ENCODE data around the gene PCDHGA11. TPM values are rescaled to one million over a fixed set of nuclear protein-coding genes. Genes with fewer than 3 reads are reported as not detected.

The PCDHGA11 gene
- 0.14 and 0.32 TPM in 2 replicates for total RNA-seq (2011; cell fraction: chromatin; rRNA removed; ENCODE audit: low replicate concordance)
- total RNA-seq (2011; cell fraction: nucleolus; rRNA removed), result 0.33 TPM in 1 of 2 replicates, not detected in the other
- 0.15 and 0.23 TPM in 2 replicates for total RNA-seq (2011; cell fraction: nucleoplasm; rRNA removed)
- total RNA-seq (2014; rRNA removed) (0.04 and 0.05 TPM in 2 replicates), total RNA-seq (2014; rRNA removed; fragmentation: Illumina TruSeq; extraction: Trizol) (0.04 and 0.06 TPM in 2 replicates), total RNA-seq (2015; rRNA removed; fragmentation: Illumina TruSeq; extraction: Trizol) (0.07 and 0.08 TPM in 2 replicates), total RNA-seq (2021) (0.04 TPM in 1 of 2 replicates, not detected in the other), polyA plus RNA-seq (2011; rRNA removed) (0.01 TPM in 1 of 2 replicates, not detected in the other), polyA plus RNA-seq (2014; fragmentation: Illumina TruSeq; extraction: Trizol) (0.04 TPM in 1 of 2 replicates, not detected in the other), polyA plus RNA-seq (2014; fragmentation: Nextera tagmentation; extraction: Ambion mirVana) (not detected), polyA plus RNA-seq (2014; rRNA removed) (not detected in 2 replicates), polyA minus RNA-seq (2011; rRNA and poly(A)+ RNA removed) (0.12 and 0.18 TPM in 2 replicates), Bru-seq, nascent RNA (percentile 20 among the genes with signal in this experiment), BruChase-seq, experiment 1, labeled RNA remaining after a 2-hour chase (percentile 26 among the genes with signal in this experiment), BruChase-seq, experiment 2, labeled RNA remaining after a 6-hour chase (percentile 30 among the genes with signal in this experiment)
- 0.01 and 0.03 TPM in 2 replicates for polyA plus RNA-seq (2011; cell fraction: cytosol; rRNA removed)
- polyA plus RNA-seq (2011; cell fraction: nucleus; rRNA removed), result 0.23 TPM in 1 of 2 replicates, not detected in the other
- polyA plus RNA-seq (2012), result 0.03 TPM in 1 of 2 replicates, not detected in the other
- polyA minus RNA-seq (2011; cell fraction: cytosol; rRNA and poly(A)+ RNA removed), result not detected in 2 replicates
- polyA minus RNA-seq (2011; cell fraction: nucleus; rRNA and poly(A)+ RNA removed), result 0.11 and 0.13 TPM in 2 replicates
- long read RNA-seq, experiment 1, result 0 reads
- long read RNA-seq, experiment 2, result 0 reads
- long read RNA-seq, experiment 3, result 0 reads

- no peaks in the 10 kb centered on the region for H4K20me1 ChIP-seq (replicated peaks; ENCODE audit: control insufficient read depth, insufficient read depth, low read length)
- 0 out of 2 replicates have a peak, but pooled peaks cover 1% of the 10 kb centered on the region for H3K9me3 ChIP-seq (replicated peaks; ENCODE audit: control insufficient read depth, insufficient read depth, low read depth, low read length)
- no peaks in the 10 kb centered on the region for H3K79me2 ChIP-seq (ENCODE audit: control insufficient read depth, insufficient read depth, low read length)
- H3K9ac ChIP-seq (ENCODE audit: insufficient read depth in 1 of 2, low read depth in 2 of 2, low read length in 2 of 2), result no peak within 1 kb of the TSS
- DNase-seq (ENCODE audit: extremely low read depth in 1 of 4, low spot score in 3 of 4) (peak; percentile 57 to 61 (median 59)), FAIRE-seq (peak; percentile 79), ATAC-seq (peak; percentile 83)
- in situ Hi-C loops (cut with MboI) (loop anchor here (5.0 kb wide), 2 partner anchors 101 to 141 kb away; no protein-coding TSS in a partner anchor), intact Hi-C loops (cut with micrococcal nuclease) (loop anchor here (2.0 to 5.0 kb wide), 2 partner anchors 91 to 138 kb away; no protein-coding TSS in a partner anchor)
- H2AFZ ChIP-seq (ENCODE audit: low read depth, low read length), result peak within 1 kb of the TSS; percentile 27; the same call in 1 of the 2 replicates
- no peaks in the 10 kb centered on the region for H3K36me3 ChIP-seq (ENCODE audit: control insufficient read depth, insufficient read depth, low read length)
- peak within 1 kb of the TSS; percentile 17; the same call in 1 of the 2 replicates for H3K4me3 ChIP-seq
- BruUV-seq (replicated peaks), result no TSS peak
- 30% methylated on average over 40 of the region's 42 CpGs for WGBS (ENCODE audit: insufficient coverage, low coverage, missing lambda C conversion rate)
- peak within 1 kb of the TSS; percentile 52 for H3K4me2 ChIP-seq (ENCODE audit: insufficient read depth, low read length)
- peaks cover 0 to 23% of the 10 kb centered on the region in 2 experiments; a peak in 2 of 5 replicates for H3K4me1 ChIP-seq (replicated peaks in 1 of 2; ENCODE audit: control insufficient read depth in 2 of 2, insufficient read depth in 2 of 2, low read length in 2 of 2)
- peaks cover 0 to 37% of the 10 kb centered on the region in 2 experiments; a peak in 3 of 5 replicates for H3K27me3 ChIP-seq (ENCODE audit: control insufficient read depth in 2 of 2, insufficient read depth in 2 of 2, low read length in 2 of 2)
- ChIA-PET POLR2A (interaction anchor here (0.6 to 1.5 kb wide), 3 partner anchors 8 to 535 kb away, joined by 3 to 7 read pairs (median 5); partner anchors contain the start of gene PCDHGA10), CTCF (ENCODE audit: low intra/inter-chr PET ratio) (interaction anchor here (0.6 to 2.0 kb wide), 8 partner anchors 9 to 519 kb away, joined by 3 to 6 read pairs (median 3); partner anchors contain the start of gene PCDHGA12)
- no peaks in the 10 kb centered on the region for H3K9me1 ChIP-seq (ENCODE audit: control insufficient read depth, insufficient read depth, low read length)
- no peak within 1 kb of the TSS for H3K27ac ChIP-seq (ENCODE audit: extremely low read depth, low read depth, low read length)
- no peak for TF ChIP-seq SREBF2 (CRISPR knock-in tag; IDR thresholded peaks at IDR 0.05)
- TF ChIP-seq U2AF1 (optimal IDR thresholded peaks at IDR 0.05; ENCODE audit: low read depth, low read length), result no peak
- no peak for TF ChIP-seq CBX8 (IDR thresholded peaks at IDR 0.05; ENCODE audit: borderline replicate concordance, extremely low read depth, low read depth, low read length, poor library complexity, severe bottlenecking)
- TF ChIP-seq TARDBP (IDR thresholded peaks at IDR 0.05), result no peak
- no peak for TF ChIP-seq KDM2B (CRISPR knock-in tag; IDR thresholded peaks at IDR 0.05)
- TF ChIP-seq HEY1 (CRISPR knock-in tag; IDR thresholded peaks at IDR 0.05; ENCODE audit: borderline replicate concordance), result no peak
- TF ChIP-seq RUNX1 (IDR thresholded peaks at IDR 0.05; ENCODE audit: low read depth), result no peak
- no peak for TF ChIP-seq CREB3 (tag; conservative IDR thresholded peaks at IDR 0.05; ENCODE audit: low read depth)
- TF ChIP-seq EGR1 (conservative IDR thresholded peaks at IDR 0.05), result 0 out of 2 replicates have a peak, but pooled peaks have one; percentile 10
- TF ChIP-seq KLF10 (CRISPR knock-in tag; IDR thresholded peaks at IDR 0.05), result no peak
- TF ChIP-seq ZNF431 (CRISPR knock-in tag; IDR thresholded peaks at IDR 0.05), result no peak
- TF ChIP-seq, protein P1, sequence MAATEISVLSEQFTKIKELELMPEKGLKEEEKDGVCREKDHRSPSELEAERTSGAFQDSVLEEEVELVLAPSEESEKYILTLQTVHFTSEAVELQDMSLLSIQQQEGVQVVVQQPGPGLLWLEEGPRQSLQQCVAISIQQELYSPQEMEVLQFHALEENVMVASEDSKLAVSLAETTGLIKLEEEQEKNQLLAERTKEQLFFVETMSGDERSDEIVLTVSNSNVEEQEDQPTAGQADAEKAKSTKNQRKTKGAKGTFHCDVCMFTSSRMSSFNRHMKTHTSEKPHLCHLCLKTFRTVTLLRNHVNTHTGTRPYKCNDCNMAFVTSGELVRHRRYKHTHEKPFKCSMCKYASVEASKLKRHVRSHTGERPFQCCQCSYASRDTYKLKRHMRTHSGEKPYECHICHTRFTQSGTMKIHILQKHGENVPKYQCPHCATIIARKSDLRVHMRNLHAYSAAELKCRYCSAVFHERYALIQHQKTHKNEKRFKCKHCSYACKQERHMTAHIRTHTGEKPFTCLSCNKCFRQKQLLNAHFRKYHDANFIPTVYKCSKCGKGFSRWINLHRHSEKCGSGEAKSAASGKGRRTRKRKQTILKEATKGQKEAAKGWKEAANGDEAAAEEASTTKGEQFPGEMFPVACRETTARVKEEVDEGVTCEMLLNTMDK (IDR thresholded peaks at IDR 0.05; ENCODE audit: borderline replicate concordance, insufficient read depth, low read depth, low read length, poor library complexity, severe bottlenecking), result no peak
- no peak for TF ChIP-seq ZNF146 (CRISPR knock-in tag; IDR thresholded peaks at IDR 0.05; ENCODE audit: unreplicated experiment)
- TF ChIP-seq RBM14 (IDR thresholded peaks at IDR 0.05; ENCODE audit: borderline replicate concordance, insufficient read depth, low read depth, low read length), result no peak
Observed at GRCh38 chr5:141420855-141421488, at the start of gene PCDHGA11. TSS of gene PCDHGA11 (plus strand) at chr5:141421051. CDS start at chr5:141421228, 177 bp downstream.
